ENCODE data around the gene GID4. TPM values are rescaled to one million over a fixed set of nuclear protein-coding genes. Genes with fewer than 3 reads are reported as not detected.

The GID4 gene
- total and polyA plus RNA-seq, 8 donors: 3.2 to 18.1 (median 5.6) TPM

- Histone ChIP-seq H3K9me3 (no peaks in the 10 kb centered on the region), H3K4me1 (peaks cover 0 to 10% (median 3%) of the 10 kb centered on the region in 4 donors), H3K4me3 (no peak overlapping the region), H3K36me3 (peaks cover 28 to 83% (median 78%) of the 10 kb centered on the region in 4 donors), H3K27me3 (no peaks in the 10 kb centered on the region), H3K27ac (no peak overlapping the region)
- intact Hi-C loops (cut with DNase I; ENCODE audit: low total_unique reads): no loop called here
- no peak for DNase-seq
- TF ChIP-seq EP300 (IDR thresholded peaks at IDR 0.05): no peak
- TF ChIP-seq POLR2AphosphoS5 (IDR thresholded peaks at IDR 0.05): no peak
- TF ChIP-seq POLR2A (IDR thresholded peaks at IDR 0.05): no peak
- no peak for TF ChIP-seq CTCF (IDR thresholded peaks at IDR 0.05)
- 93 to 98% (median 97%) methylated on average over 10 of the region's 10 CpGs for WGBS, 5 donors
Measured at GRCh38 chr17:18094409-18094807, 55.2 kb downstream of the GID4 start.

- Histone ChIP-seq H3K9me3 (no peaks in the 10 kb centered on the region), H3K4me3 (no peak overlapping the region), H3K27ac (no peak overlapping the region), H3K27me3 (no peaks in the 10 kb centered on the region), H3K36me3 (peaks cover 37 to 96% (median 92%) of the 10 kb centered on the region in 4 donors), H3K4me1 (no peaks in the 10 kb centered on the region)
- 92 to 95% (median 93%) methylated on average over 12 to 14 of the region's 14 CpGs for WGBS, 5 donors
- no peak for TF ChIP-seq EP300 (IDR thresholded peaks at IDR 0.05)
- TF ChIP-seq POLR2A (IDR thresholded peaks at IDR 0.05): no peak
- TF ChIP-seq CTCF (IDR thresholded peaks at IDR 0.05): no peak
- no peak for TF ChIP-seq POLR2AphosphoS5 (IDR thresholded peaks at IDR 0.05)
- intact Hi-C loops (cut with DNase I; ENCODE audit: low total_unique reads): no loop called here
- no peak for DNase-seq
Measured at GRCh38 chr17:18099516-18099915, 60.3 kb downstream of the GID4 start.

GRCh38 chr17:18100616-18101015 is 61.4 kb downstream of the GID4 start:
- Histone ChIP-seq H3K4me1 (no peaks in the 10 kb centered on the region), H3K36me3 (peaks cover 33 to 97% (median 92%) of the 10 kb centered on the region in 4 donors), H3K4me3 (no peak overlapping the region), H3K27ac (no peak overlapping the region), H3K27me3 (no peaks in the 10 kb centered on the region), H3K9me3 (no peaks in the 10 kb centered on the region)
- WGBS, 5 donors: 85 to 89% (median 87%) methylated on average over 9 to 10 of the region's 10 CpGs
- DNase-seq: no peak
- TF ChIP-seq POLR2A (IDR thresholded peaks at IDR 0.05) (no peak), CTCF (IDR thresholded peaks at IDR 0.05) (no peak), EP300 (IDR thresholded peaks at IDR 0.05) (no peak), POLR2AphosphoS5 (IDR thresholded peaks at IDR 0.05) (no peak)
- intact Hi-C loops (cut with DNase I; ENCODE audit: low total_unique reads): no loop called here

- Histone ChIP-seq H3K4me1 (no peaks in the 10 kb centered on the region), H3K27ac (no peak overlapping the region), H3K27me3 (no peaks in the 10 kb centered on the region), H3K36me3 (peaks cover 35 to 97% (median 92%) of the 10 kb centered on the region in 4 donors), H3K4me3 (no peak overlapping the region), H3K9me3 (no peaks in the 10 kb centered on the region)
- no peak for DNase-seq
- intact Hi-C loops (cut with DNase I; ENCODE audit: low total_unique reads): no loop called here
- no peak for TF ChIP-seq POLR2AphosphoS5 (IDR thresholded peaks at IDR 0.05)
- no peak for TF ChIP-seq CTCF (IDR thresholded peaks at IDR 0.05)
- no peak for TF ChIP-seq POLR2A (IDR thresholded peaks at IDR 0.05)
- TF ChIP-seq EP300 (IDR thresholded peaks at IDR 0.05): no peak
- 85 to 92% (median 88%) methylated on average over 3 to 9 of the region's 9 CpGs for WGBS, 5 donors
Measured at GRCh38 chr17:18101828-18102227, 62.6 kb downstream of the GID4 start.
